H9 (cell line): ENCODE results near the gene VAV2. TPM values are rescaled to one million over a fixed set of nuclear protein-coding genes. Genes with fewer than 3 reads are reported as not detected.
A peak's percentile ranks its signal among the peaks of the same experiment; 100 is the strongest.

ENCODE experiments used
- DNase-seq: peaks from one replicate; pipeline ENCODE4 v3.0.0-alpha.2; 2017
- H2AFZ ChIP-seq: one replicate; pipeline ENCODE4 v1.6.1; 2013; ENCODE audit warnings: mild to moderate bottlenecking, low read length, control low read depth, moderate library complexity
- H2AK5ac ChIP-seq: 2 replicates; pipeline ENCODE4 v1.6.1; 2013; ENCODE audit warnings: low read length, control low read depth, mixed read lengths; ENCODE audit not compliant: insufficient read length
- H2BK120ac ChIP-seq: one replicate; pipeline ENCODE4 v1.6.1; 2013; ENCODE audit warnings: low read depth, mild to moderate bottlenecking, low read length, control low read depth, inconsistent platforms; ENCODE audit not compliant: poor library complexity, severe bottlenecking
- H2BK12ac ChIP-seq: 2 replicates; pipeline ENCODE4 v1.6.1; 2013; ENCODE audit warnings: low read length, control low read depth, mixed read lengths, low read depth; ENCODE audit not compliant: insufficient read length
- H2BK15ac ChIP-seq: 2 replicates; pipeline ENCODE4 v1.6.1; 2013; ENCODE audit warnings: low read depth, low read length, control low read depth
- H2BK20ac ChIP-seq: one replicate; pipeline ENCODE4 v1.6.1; 2013; ENCODE audit warnings: low read depth, mild to moderate bottlenecking, low read length, control low read depth, inconsistent platforms; ENCODE audit not compliant: poor library complexity, severe bottlenecking
- H2BK5ac ChIP-seq: 2 replicates; pipeline ENCODE4 v1.6.1; 2013; ENCODE audit warnings: low read length, control low read depth, mixed read lengths; ENCODE audit not compliant: insufficient read length
- H3K14ac ChIP-seq: 2 replicates; pipeline ENCODE4 v1.6.1; 2013; ENCODE audit warnings: low read length, control low read depth; ENCODE audit not compliant: insufficient read depth
- H3K18ac ChIP-seq: 2 replicates; pipeline ENCODE4 v1.6.1; 2013; ENCODE audit warnings: low read depth, mild to moderate bottlenecking, mixed read lengths, low read length, control low read depth; ENCODE audit not compliant: insufficient read length
- H3K23ac ChIP-seq: 2 replicates; pipeline ENCODE4 v1.6.1; 2013; ENCODE audit warnings: low read length, control low read depth, mixed read lengths, low read depth; ENCODE audit not compliant: insufficient read length
- H3K23me2 ChIP-seq: 2 replicates; pipeline ENCODE4 v1.6.1; 2013; ENCODE audit warnings: low read depth, mild to moderate bottlenecking, mixed read lengths, low read length, control low read depth; ENCODE audit not compliant: insufficient read length, poor library complexity, severe bottlenecking
- H3K27ac ChIP-seq: 2 replicates; pipeline ENCODE4 v1.5.1; 2013; ENCODE audit warnings: low read length, control low read depth, mixed read lengths, low read depth; ENCODE audit not compliant: insufficient read length
- H3K27me3 ChIP-seq: 2 replicates; pipeline ENCODE4 v1.6.1; 2013; ENCODE audit warnings: low read length, control low read depth, inconsistent platforms; ENCODE audit not compliant: insufficient read depth
- H3K4ac ChIP-seq: 2 replicates; pipeline ENCODE4 v1.6.1; 2013; ENCODE audit warnings: low read depth, mild to moderate bottlenecking, control low read depth, inconsistent platforms, low read length, moderate library complexity
- H3K4me1 ChIP-seq: 2 replicates; pipeline ENCODE4 v1.6.1; 2013; ENCODE audit warnings: low read length, control low read depth, inconsistent platforms; ENCODE audit not compliant: insufficient read depth
- H3K4me2 ChIP-seq: 2 replicates; pipeline ENCODE4 v1.6.1; 2013; ENCODE audit warnings: low read length, control low read depth, mixed read lengths; ENCODE audit not compliant: insufficient read length, insufficient read depth
- H3K56ac ChIP-seq: 2 replicates; pipeline ENCODE4 v1.6.1; 2013; ENCODE audit warnings: low read depth, mild to moderate bottlenecking, mixed read lengths, low read length, control low read depth; ENCODE audit not compliant: insufficient read length
- H3K79me1 ChIP-seq: 2 replicates; pipeline ENCODE4 v1.6.1; 2013; ENCODE audit warnings: low read depth, mild to moderate bottlenecking, moderate library complexity, low read length, control low read depth, inconsistent platforms; ENCODE audit not compliant: insufficient read depth, poor library complexity, severe bottlenecking
- H3K79me2 ChIP-seq: 2 replicates; pipeline ENCODE4 v1.6.1; 2013; ENCODE audit warnings: low read length, control low read depth, inconsistent platforms; ENCODE audit not compliant: insufficient read depth
- H3K9ac ChIP-seq: 2 replicates; pipeline ENCODE4 v1.6.1; 2013; ENCODE audit warnings: low read length, control low read depth, mixed read lengths; ENCODE audit not compliant: insufficient read length; ENCODE audit errors: extremely low read depth
- H3K9me3 ChIP-seq: one replicate; pipeline ENCODE4 v1.6.1; 2013; ENCODE audit warnings: low read depth, low read length, inconsistent platforms; ENCODE audit not compliant: control insufficient read depth
- H3T11ph ChIP-seq: one replicate; pipeline ENCODE4 v1.6.1; 2013; ENCODE audit warnings: mild to moderate bottlenecking, low read length, control low read depth, inconsistent platforms
- H4K20me1 ChIP-seq: one replicate; pipeline ENCODE4 v1.6.1; 2013; ENCODE audit not compliant: control insufficient read depth, insufficient read length, insufficient read depth
- H4K5ac ChIP-seq: 2 replicates; pipeline ENCODE4 v1.6.1; 2013; ENCODE audit warnings: low read depth, mild to moderate bottlenecking, mixed read lengths, low read length, control low read depth; ENCODE audit not compliant: insufficient read length
- H4K8ac ChIP-seq: replicated peaks from 2 replicates; pipeline ENCODE4 v1.6.1; 2013; ENCODE audit warnings: low read length, control low read depth, mixed read lengths, low read depth; ENCODE audit not compliant: insufficient read length
- H4K91ac ChIP-seq: 2 replicates; pipeline ENCODE4 v1.6.1; 2013; ENCODE audit warnings: low read depth, mild to moderate bottlenecking, moderate library complexity, mixed read lengths, low read length, control low read depth; ENCODE audit not compliant: insufficient read length
- H3K27ac Mint-ChIP-seq, 3 experiments: 2 replicates in 2 of 3; 3 replicates in 1 of 3; pipeline ENCODE4 v1.8.0; 2020 to 2021; ENCODE audit warnings: mixed read lengths in 3 of 3, mild to moderate bottlenecking in 1 of 3, moderate library complexity in 1 of 3
- H3K27me3 Mint-ChIP-seq: 2 replicates; pipeline ENCODE4 v1.8.0; 2021; ENCODE audit warnings: low read depth, mild to moderate bottlenecking, moderate library complexity, mixed read lengths
- H3K36me3 Mint-ChIP-seq, 3 experiments: 2 replicates in 2 of 3; 3 replicates in 1 of 3; pipeline ENCODE4 v1.8.0; 2020 to 2021; ENCODE audit warnings: low read depth in 3 of 3, mixed read lengths in 3 of 3; ENCODE audit not compliant: insufficient read depth in 1 of 3
- H3K4me1 Mint-ChIP-seq, 2 experiments: 2 replicates each; pipeline ENCODE4 v1.8.0; 2020; ENCODE audit warnings: mixed read lengths in 2 of 2
- H3K4me3 Mint-ChIP-seq, 2 experiments: 2 replicates in 1 of 2; 3 replicates in 1 of 2; pipeline ENCODE4 v1.8.0; 2020 to 2021; ENCODE audit warnings: mild to moderate bottlenecking in 2 of 2, mixed read lengths in 2 of 2, moderate library complexity in 1 of 2
- H3K9me3 Mint-ChIP-seq, 2 experiments: 2 replicates in 1 of 2; 3 replicates in 1 of 2; pipeline ENCODE4 v1.8.0; 2020; ENCODE audit warnings: mild to moderate bottlenecking in 2 of 2, mixed read lengths in 2 of 2, moderate library complexity in 1 of 2
- whole genome bisulfite sequencing: extraction: QIAGEN DNeasy Blood & Tissue Kit; methylation state at CpG from one replicate; pipeline ENCODE4 v1.1.7; 2013; ENCODE audit warnings: missing lambda C conversion rate, low lambda C conversion rate, mixed read lengths; ENCODE audit not compliant: insufficient read length; ENCODE audit errors: extremely low coverage; 5-methylcytosine and 5-hydroxymethylcytosine counted together
- total RNA-seq: library from RNA; stranded (reverse); gene quantifications from 2 replicates; pipeline ENCODE4 v1.2.1, GENCODE V29; 2021
- TF ChIP-seq, protein P1 (sequence below): fragments of 200-600 bp; sonication (generic); conservative IDR thresholded peaks from 3 replicates; pipeline ENCODE4 v1.8.0; 2021; ENCODE audit warnings: antibody characterized with exemption, mild to moderate bottlenecking

VAV2 gene
- total RNA-seq, 1 experiment from 2014 or later, result 58.7 TPM

DNA sequence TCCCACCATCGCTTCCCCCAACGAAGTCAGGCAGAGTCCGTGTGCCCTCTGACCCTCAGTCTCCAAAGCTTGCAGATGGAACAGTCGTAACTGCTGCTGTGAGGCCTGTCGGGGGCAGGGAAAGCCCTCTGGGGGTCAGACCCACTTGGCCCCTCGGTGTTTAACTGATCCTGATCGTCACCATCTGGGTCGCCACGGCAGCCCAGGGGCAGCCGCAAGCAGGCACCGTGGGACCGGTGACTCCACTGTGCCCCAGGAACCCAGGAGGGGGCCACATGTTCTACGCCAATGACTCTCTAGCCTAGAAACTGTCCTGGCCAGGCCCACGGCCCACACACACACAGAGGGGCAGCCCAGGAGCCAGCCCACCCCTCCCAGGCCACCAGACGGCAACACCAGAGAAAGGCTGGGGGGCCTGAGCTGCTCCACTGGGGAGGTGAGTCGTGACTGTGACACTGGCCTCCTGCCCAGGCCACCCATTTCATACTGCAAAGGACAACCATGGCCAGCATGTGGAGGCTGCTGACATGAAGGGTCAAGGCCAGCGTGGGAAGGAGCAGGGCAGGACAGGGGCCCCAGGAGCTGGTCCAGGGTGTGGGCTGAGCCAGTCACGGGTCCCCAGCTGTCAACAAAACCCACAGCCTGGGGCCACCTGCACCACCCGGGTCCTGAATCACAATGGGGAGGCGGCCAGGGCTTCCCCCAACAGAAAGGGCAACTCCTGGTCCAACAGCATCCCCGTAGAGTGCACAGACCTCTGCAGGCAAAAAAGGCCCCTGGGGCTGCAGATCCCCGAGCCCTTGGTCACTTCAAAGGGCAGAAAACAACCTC lies 20.8 kb downstream of the VAV2 start:
- H3K36me3 Mint-ChIP-seq, result no peaks in the 10 kb centered on the region; a peak in 1 of 7 replicates
- no peak for DNase-seq

More for the DNA sequence above, 20.8 kb downstream of the VAV2 start:
- Histone ChIP-seq H2BK15ac (no peak overlapping the region), H2BK120ac (no peak overlapping the region), H3K4me2 (no peak overlapping the region), H3K79me1 (no peaks in the 10 kb centered on the region), H4K20me1 (peaks cover 4% of the 10 kb centered on the region), H3K23ac (no peak overlapping the region), H3K27me3 (no peaks in the 10 kb centered on the region), H3K79me2 (peaks cover 27% of the 10 kb centered on the region; the same call in 1 of the 2 replicates), H2AFZ (no peak overlapping the region), H2BK20ac (no peak overlapping the region), H3K23me2 (no peaks in the 10 kb centered on the region), H3K14ac (peak overlapping the region; percentile 41; the same call in 1 of the 2 replicates), H3K4me1 (no peaks in the 10 kb centered on the region; the same call in 1 of the 2 replicates), H4K8ac (no peak overlapping the region), H3K9me3 (no peaks in the 10 kb centered on the region), H4K91ac (no peak overlapping the region), H3T11ph (no peak overlapping the region), H3K27ac (no peak overlapping the region), H3K56ac (no peak overlapping the region), H2BK12ac (no peak overlapping the region), H3K18ac (no peak overlapping the region), H3K4ac (no peak overlapping the region), H2AK5ac (no peak overlapping the region), H3K9ac (no peak overlapping the region), H4K5ac (no peak overlapping the region), H2BK5ac (no peak overlapping the region)
- WGBS, result no CpG with 5 or more reads among the region's 22 CpGs
- Mint-ChIP-seq H3K4me3 (no peak overlapping the region), H3K4me1 (peaks cover 44 to 46% of the 10 kb centered on the region in 2 experiments), H3K27ac (peak overlapping the region in 1 of 3 experiments; percentile 98; a peak in 3 of 7 replicates), H3K9me3 (no peaks in the 10 kb centered on the region), H3K27me3 (no peaks in the 10 kb centered on the region)
- TF ChIP-seq, protein P1, sequence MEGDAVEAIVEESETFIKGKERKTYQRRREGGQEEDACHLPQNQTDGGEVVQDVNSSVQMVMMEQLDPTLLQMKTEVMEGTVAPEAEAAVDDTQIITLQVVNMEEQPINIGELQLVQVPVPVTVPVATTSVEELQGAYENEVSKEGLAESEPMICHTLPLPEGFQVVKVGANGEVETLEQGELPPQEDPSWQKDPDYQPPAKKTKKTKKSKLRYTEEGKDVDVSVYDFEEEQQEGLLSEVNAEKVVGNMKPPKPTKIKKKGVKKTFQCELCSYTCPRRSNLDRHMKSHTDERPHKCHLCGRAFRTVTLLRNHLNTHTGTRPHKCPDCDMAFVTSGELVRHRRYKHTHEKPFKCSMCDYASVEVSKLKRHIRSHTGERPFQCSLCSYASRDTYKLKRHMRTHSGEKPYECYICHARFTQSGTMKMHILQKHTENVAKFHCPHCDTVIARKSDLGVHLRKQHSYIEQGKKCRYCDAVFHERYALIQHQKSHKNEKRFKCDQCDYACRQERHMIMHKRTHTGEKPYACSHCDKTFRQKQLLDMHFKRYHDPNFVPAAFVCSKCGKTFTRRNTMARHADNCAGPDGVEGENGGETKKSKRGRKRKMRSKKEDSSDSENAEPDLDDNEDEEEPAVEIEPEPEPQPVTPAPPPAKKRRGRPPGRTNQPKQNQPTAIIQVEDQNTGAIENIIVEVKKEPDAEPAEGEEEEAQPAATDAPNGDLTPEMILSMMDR, result no peak
